ENCODE measurements around the gene GCLM. TPM values are rescaled to one million over a fixed set of nuclear protein-coding genes. Genes with fewer than 3 reads are reported as not detected.

The GCLM gene
- total and polyA plus RNA-seq, 9 of the 15 experiments (the other 6 are each of a cell fraction or from before 2014, with no cell fraction given): 9.3 to 71.6 (median 24.5) TPM

DNA sequence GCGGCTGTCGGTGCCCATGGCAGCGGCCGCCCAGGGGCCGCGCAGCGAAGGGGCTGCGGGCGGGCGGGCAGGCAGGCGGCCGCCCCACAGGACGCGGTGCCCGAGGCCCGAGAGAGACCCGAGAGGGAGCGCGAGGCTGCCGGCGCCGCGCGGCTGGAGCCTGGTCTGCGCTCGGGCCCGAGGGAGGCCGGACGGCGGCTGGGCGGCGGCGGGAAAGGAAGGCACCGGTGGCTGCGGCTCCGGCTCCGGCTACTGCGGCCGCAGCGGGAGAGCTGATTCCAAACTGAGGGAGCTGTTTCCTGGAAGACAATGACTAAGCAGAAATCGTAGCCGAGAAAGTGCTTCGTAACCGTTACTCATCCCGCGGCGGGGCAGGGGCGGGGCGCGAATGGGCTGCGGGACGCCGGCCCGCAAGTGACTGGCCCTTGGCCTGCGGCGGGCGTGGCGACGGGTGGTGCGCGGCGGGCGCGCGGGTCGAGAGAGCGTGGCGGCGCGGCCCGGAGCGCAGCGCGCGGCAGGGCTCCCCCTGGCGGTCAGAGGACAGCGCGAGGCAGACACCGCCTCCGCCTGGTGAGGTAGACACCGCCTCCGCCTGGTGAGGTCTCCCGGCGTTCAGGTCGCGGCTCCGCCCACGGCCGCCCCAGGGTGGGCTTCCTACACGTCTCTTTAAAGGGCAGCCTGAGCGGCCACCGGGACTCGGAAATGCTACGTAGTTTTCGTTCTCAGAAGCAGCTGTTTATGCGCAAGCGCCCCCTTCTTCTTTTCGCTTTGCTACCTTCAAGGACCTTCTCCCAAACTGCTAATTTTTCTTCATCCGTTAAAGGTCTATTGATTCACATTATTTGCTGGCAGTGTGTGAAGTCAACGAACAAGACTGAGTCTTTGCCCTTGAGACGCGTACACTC lies at the start of gene GCLM (continued):
- TF ChIP-seq, protein P1, sequence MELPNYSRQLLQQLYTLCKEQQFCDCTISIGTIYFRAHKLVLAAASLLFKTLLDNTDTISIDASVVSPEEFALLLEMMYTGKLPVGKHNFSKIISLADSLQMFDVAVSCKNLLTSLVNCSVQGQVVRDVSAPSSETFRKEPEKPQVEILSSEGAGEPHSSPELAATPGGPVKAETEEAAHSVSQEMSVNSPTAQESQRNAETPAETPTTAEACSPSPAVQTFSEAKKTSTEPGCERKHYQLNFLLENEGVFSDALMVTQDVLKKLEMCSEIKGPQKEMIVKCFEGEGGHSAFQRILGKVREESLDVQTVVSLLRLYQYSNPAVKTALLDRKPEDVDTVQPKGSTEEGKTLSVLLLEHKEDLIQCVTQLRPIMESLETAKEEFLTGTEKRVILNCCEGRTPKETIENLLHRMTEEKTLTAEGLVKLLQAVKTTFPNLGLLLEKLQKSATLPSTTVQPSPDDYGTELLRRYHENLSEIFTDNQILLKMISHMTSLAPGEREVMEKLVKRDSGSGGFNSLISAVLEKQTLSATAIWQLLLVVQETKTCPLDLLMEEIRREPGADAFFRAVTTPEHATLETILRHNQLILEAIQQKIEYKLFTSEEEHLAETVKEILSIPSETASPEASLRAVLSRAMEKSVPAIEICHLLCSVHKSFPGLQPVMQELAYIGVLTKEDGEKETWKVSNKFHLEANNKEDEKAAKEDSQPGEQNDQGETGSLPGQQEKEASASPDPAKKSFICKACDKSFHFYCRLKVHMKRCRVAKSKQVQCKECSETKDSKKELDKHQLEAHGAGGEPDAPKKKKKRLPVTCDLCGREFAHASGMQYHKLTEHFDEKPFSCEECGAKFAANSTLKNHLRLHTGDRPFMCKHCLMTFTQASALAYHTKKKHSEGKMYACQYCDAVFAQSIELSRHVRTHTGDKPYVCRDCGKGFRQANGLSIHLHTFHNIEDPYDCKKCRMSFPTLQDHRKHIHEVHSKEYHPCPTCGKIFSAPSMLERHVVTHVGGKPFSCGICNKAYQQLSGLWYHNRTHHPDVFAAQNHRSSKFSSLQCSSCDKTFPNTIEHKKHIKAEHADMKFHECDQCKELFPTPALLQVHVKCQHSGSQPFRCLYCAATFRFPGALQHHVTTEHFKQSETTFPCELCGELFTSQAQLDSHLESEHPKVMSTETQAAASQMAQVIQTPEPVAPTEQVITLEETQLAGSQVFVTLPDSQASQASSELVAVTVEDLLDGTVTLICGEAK (IDR thresholded peaks at IDR 0.05): no peak
- TF ChIP-seq, protein P1 (CRISPR knock-in tag; IDR thresholded peaks at IDR 0.05): no peak
- TF ChIP-seq ATF2 (CRISPR knock-in tag; IDR thresholded peaks at IDR 0.05) (no peak), ZNF124 (CRISPR knock-in tag; IDR thresholded peaks at IDR 0.05) (no peak), NR2C1 (IDR thresholded peaks at IDR 0.05) (no peak), NR2C1 (tag; IDR thresholded peaks at IDR 0.05) (no peak), MTA1 (IDR thresholded peaks at IDR 0.05; ENCODE audit: borderline replicate concordance) (no peak), ZNF717 (CRISPR knock-in tag; IDR thresholded peaks at IDR 0.05) (no peak), POU5F1 (IDR thresholded peaks at IDR 0.05; ENCODE audit: borderline replicate concordance, low read depth, low read length, partially characterized antibody) (no peak), GATA2 (CRISPR knock-in tag; IDR thresholded peaks at IDR 0.05) (no peak), SMAD3 (CRISPR knock-in tag; conservative IDR thresholded peaks at IDR 0.05) (no peak), KDM5B (IDR thresholded peaks at IDR 0.05; ENCODE audit: insufficient replicate concordance, low read depth, low read length) (peak; percentile 79)
- TF ChIP-seq, protein P2, sequence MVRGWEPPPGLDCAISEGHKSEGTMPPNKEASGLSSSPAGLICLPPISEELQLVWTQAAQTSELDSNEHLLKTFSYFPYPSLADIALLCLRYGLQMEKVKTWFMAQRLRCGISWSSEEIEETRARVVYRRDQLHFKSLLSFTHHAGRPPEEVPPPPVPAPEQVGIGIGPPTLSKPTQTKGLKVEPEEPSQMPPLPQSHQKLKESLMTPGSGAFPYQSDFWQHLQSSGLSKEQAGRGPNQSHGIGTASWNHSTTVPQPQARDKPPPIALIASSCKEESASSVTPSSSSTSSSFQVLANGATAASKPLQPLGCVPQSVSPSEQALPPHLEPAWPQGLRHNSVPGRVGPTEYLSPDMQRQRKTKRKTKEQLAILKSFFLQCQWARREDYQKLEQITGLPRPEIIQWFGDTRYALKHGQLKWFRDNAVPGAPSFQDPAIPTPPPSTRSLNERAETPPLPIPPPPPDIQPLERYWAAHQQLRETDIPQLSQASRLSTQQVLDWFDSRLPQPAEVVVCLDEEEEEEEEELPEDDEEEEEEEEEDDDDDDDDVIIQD (CRISPR knock-in tag; IDR thresholded peaks at IDR 0.05): no peak
- TF ChIP-seq, protein P3, sequence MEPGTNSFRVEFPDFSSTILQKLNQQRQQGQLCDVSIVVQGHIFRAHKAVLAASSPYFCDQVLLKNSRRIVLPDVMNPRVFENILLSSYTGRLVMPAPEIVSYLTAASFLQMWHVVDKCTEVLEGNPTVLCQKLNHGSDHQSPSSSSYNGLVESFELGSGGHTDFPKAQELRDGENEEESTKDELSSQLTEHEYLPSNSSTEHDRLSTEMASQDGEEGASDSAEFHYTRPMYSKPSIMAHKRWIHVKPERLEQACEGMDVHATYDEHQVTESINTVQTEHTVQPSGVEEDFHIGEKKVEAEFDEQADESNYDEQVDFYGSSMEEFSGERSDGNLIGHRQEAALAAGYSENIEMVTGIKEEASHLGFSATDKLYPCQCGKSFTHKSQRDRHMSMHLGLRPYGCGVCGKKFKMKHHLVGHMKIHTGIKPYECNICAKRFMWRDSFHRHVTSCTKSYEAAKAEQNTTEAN (CRISPR knock-in tag; IDR thresholded peaks at IDR 0.05): no peak

Data from K562 (cell line).